K562 (cell line): ENCODE measurements around the gene ALOX5. TPM values are rescaled to one million over a fixed set of nuclear protein-coding genes. Genes with fewer than 3 reads are reported as not detected.
A peak's percentile ranks its signal among the peaks of the same experiment; 100 is the strongest.

Experiments used
- CBFA2T2 ChIP-seq: fragments of 450-650 bp; conservative IDR thresholded peaks from 2 replicates; pipeline ENCODE4 v1.6.1; 2017; ENCODE audit warnings: mild to moderate bottlenecking
- DMBX1 ChIP-seq: fragments of 250-450 bp; sonication (Bioruptor Pico); IDR thresholded peaks from 2 replicates; pipeline ENCODE4 v1.8.0; 2022; ENCODE audit warnings: inconsistent platforms, mild to moderate bottlenecking, moderate library complexity, borderline replicate concordance
- DNMT1 ChIP-seq: fragments of 450-650 bp; IDR thresholded peaks from 2 replicates; pipeline ENCODE4 v1.6.1; 2016; ENCODE audit warnings: antibody characterized with exemption, mild to moderate bottlenecking
- HMG20B ChIP-seq: fragments of 250-450 bp; sonication (Bioruptor Pico); IDR thresholded peaks from 2 replicates; pipeline ENCODE4 v1.5.0; 2021; ENCODE audit warnings: mild to moderate bottlenecking
- HNRNPH1 ChIP-seq: fragments of 200-400 bp; formaldehyde crosslinking; optimal IDR thresholded peaks from 2 replicates; pipeline ENCODE3; 2017; ENCODE audit warnings: low read depth, mild to moderate bottlenecking, low read length, moderate library complexity
- NCOA1 ChIP-seq: fragments of 450-650 bp; IDR thresholded peaks from 2 replicates; pipeline ENCODE4 v1.6.1; 2016; ENCODE audit warnings: low read depth
- NFYB ChIP-seq: IDR thresholded peaks from 2 replicates; pipeline ENCODE4 v1.6.1; 2011; ENCODE audit warnings: mild to moderate bottlenecking, moderate library complexity; ENCODE audit not compliant: insufficient read length; ENCODE audit errors: extremely low read depth
- RBM22 ChIP-seq: fragments of 200-400 bp; formaldehyde crosslinking; IDR thresholded peaks from 2 replicates; pipeline ENCODE4 v1.6.1; 2018; ENCODE audit warnings: low read length, low read depth; ENCODE audit not compliant: poor library complexity, severe bottlenecking
- RCOR1 ChIP-seq, 2 experiments: IDR thresholded peaks; 2 replicates each; pipeline ENCODE4 v1.6.1; 2012; ENCODE audit warnings: low read depth in 2 of 2, low read length in 2 of 2, borderline replicate concordance in 1 of 2, improper control_type of control experiment in 1 of 2
- SIN3B ChIP-seq: fragments of 450-650 bp; IDR thresholded peaks from 2 replicates; pipeline ENCODE4 v1.6.1; 2017; ENCODE audit warnings: low read depth, mild to moderate bottlenecking, moderate library complexity
- SNRNP70 ChIP-seq: fragments of 200-400 bp; formaldehyde crosslinking; optimal IDR thresholded peaks from 2 replicates; pipeline ENCODE3; 2017; ENCODE audit warnings: low read depth, low read length
- TAF9B ChIP-seq: fragments of 450-650 bp; IDR thresholded peaks from 2 replicates; pipeline ENCODE4 v1.6.1; 2018; ENCODE audit warnings: mild to moderate bottlenecking; ENCODE audit not compliant: partially characterized antibody
- polyA plus RNA-seq, 8 experiments: library from polyadenylated mRNA; depleted of rRNA in 4 of 8; stranded (reverse) in 5 of 8; unstranded in 3 of 8; fragments of >200 nt; fragmentation: Nextera tagmentation in 2 of 8; fragmentation: Illumina TruSeq in 1 of 8; extraction: Ambion mirVana in 2 of 8; extraction: Trizol in 1 of 8; gene quantifications; 2 replicates each; pipeline versions ENCODE4 v1.2.1 to v1.2.3, GENCODE V29; 2011 to 2014; ENCODE audit warnings: inconsistent platforms in 1 of 8, missing spikeins in 1 of 8
- total RNA-seq, 7 experiments: library from RNA; depleted of rRNA in 6 of 7; stranded (reverse); fragments of >200 nt in 6 of 7; fragmentation: Illumina TruSeq in 2 of 7; extraction: Trizol in 2 of 7; gene quantifications; 2 replicates each; pipeline versions ENCODE4 v1.2.1 to v1.2.3, GENCODE V29; 2011 to 2021; ENCODE audit warnings: low replicate concordance in 1 of 7
- TF ChIP-seq, protein P1 (sequence below), 2 experiments: fragments of 450-650 bp; IDR thresholded peaks; 2 replicates each; pipeline ENCODE4 v1.6.1; 2016
- TF ChIP-seq, protein P2 (sequence below), 3 experiments: IDR thresholded peaks in 2 of 3; conservative IDR thresholded peaks in 1 of 3; 2 replicates each; pipeline ENCODE4 v1.5.1; 2011 to 2012; ENCODE audit warnings: low read length in 3 of 3, mild to moderate bottlenecking in 3 of 3, control low read depth in 2 of 3, improper control_type of control experiment in 1 of 3, inconsistent platforms in 1 of 3, low read depth in 1 of 3, mixed read lengths in 1 of 3, moderate library complexity in 1 of 3; ENCODE audit not compliant: insufficient read depth in 2 of 3
- TF ChIP-seq, protein P3 (sequence below), 2 experiments: fragments of 200-800 bp in 1 of 2; sonication (Bioruptor generic) in 1 of 2; sonication (generic) in 1 of 2; formaldehyde crosslinking in 1 of 2; IDR thresholded peaks in 1 of 2; conservative IDR thresholded peaks in 1 of 2; 2 replicates each; pipeline versions ENCODE4 v1.5.0 to v1.6.1; 2016 to 2020; ENCODE audit warnings: missing compliant biosample characterization in 1 of 2, missing genetic modification characterization in 1 of 2, missing genetic modification reagents in 1 of 2
- TF ChIP-seq, protein P4 (sequence below): fragments of 250-450 bp; sonication (Bioruptor Pico); IDR thresholded peaks from 2 replicates; pipeline ENCODE4 v1.8.0; 2022; ENCODE audit warnings: moderate library complexity, mild to moderate bottlenecking, inconsistent platforms

Gene ALOX5
- total and polyA plus RNA-seq, 9 of the 15 experiments (the other 6 are each of a cell fraction or from before 2014, with no cell fraction given) = 0.10 to 2.4 (median 1.4) TPM

DNA sequence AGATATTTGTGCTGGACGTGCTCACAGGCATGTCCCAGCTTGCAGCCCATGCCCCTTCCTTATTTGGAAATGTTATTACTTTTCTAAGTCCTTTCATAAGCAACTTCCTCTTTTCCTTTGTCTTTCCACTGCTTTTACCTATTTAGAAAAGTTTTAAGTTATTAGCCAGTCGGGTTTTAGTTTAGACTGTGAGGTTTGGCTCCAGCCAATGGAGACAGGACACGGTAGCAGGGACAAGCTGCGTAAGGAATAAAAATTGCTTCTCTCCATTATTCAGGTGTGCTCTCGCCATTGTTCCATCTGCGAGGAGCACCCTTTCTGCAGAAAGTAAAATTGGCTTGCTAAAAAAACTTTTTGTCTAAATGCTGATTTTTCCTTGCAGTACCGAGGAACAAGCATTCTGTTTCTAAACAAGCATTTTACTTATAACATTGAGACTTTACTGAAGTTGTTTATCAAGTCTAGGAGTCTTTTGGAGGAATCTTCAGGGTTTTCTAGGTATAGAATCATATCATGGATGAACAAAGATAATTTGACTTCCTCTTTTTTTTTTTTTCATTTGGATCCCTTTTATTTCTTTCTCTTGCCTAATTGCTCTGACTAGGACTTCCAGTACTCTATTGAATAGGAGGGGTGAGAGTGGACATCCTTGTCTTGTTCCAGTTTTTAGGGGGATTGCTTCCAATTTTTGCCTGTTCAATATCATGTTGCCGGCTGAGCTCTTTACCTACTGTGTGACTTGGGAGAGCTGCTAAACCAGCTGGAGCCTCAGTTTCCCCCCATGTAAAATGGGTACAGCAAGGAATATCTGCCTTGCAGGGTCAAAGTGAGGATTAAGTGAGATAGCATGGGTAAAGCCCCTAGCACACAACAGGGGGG, 63.8 kb downstream of the ALOX5 start (continued):
- TF ChIP-seq NCOA1 (no peak), SNRNP70 (no peak), HMG20B (CRISPR knock-in tag) (no peak), RBM22 (no peak), HNRNPH1 (no peak), DNMT1 (no peak), DMBX1 (CRISPR knock-in tag) (no peak), TAF9B (no peak), CBFA2T2 (no peak), RCOR1 (IDR thresholded peaks at IDR 0.05; ENCODE audit: borderline replicate concordance in 1 of 2, low read depth in 2 of 2, low read length in 2 of 2) (peak in 1 of 2 experiments; percentile 56; a peak in 1 of 4 replicates), SIN3B (peak; percentile 29; the same call in 1 of the 2 replicates), NFYB (no peak)
- TF ChIP-seq, protein P1, sequence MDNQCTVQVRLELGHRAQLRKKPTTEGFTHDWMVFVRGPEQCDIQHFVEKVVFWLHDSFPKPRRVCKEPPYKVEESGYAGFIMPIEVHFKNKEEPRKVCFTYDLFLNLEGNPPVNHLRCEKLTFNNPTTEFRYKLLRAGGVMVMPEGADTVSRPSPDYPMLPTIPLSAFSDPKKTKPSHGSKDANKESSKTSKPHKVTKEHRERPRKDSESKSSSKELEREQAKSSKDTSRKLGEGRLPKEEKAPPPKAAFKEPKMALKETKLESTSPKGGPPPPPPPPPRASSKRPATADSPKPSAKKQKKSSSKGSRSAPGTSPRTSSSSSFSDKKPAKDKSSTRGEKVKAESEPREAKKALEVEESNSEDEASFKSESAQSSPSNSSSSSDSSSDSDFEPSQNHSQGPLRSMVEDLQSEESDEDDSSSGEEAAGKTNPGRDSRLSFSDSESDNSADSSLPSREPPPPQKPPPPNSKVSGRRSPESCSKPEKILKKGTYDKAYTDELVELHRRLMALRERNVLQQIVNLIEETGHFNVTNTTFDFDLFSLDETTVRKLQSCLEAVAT (IDR thresholded peaks at IDR 0.05) = 0 out of 4 replicates have a peak, but pooled peaks of 1 of the 2 experiments have one; percentile 20
- TF ChIP-seq, protein P2, sequence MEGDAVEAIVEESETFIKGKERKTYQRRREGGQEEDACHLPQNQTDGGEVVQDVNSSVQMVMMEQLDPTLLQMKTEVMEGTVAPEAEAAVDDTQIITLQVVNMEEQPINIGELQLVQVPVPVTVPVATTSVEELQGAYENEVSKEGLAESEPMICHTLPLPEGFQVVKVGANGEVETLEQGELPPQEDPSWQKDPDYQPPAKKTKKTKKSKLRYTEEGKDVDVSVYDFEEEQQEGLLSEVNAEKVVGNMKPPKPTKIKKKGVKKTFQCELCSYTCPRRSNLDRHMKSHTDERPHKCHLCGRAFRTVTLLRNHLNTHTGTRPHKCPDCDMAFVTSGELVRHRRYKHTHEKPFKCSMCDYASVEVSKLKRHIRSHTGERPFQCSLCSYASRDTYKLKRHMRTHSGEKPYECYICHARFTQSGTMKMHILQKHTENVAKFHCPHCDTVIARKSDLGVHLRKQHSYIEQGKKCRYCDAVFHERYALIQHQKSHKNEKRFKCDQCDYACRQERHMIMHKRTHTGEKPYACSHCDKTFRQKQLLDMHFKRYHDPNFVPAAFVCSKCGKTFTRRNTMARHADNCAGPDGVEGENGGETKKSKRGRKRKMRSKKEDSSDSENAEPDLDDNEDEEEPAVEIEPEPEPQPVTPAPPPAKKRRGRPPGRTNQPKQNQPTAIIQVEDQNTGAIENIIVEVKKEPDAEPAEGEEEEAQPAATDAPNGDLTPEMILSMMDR (IDR thresholded peaks at IDR 0.05 in 2 of 3, conservative IDR thresholded peaks at IDR 0.05 in 1 of 3; ENCODE audit: insufficient read depth in 2 of 3, low read depth in 1 of 3, low read length in 3 of 3) = no peak
- TF ChIP-seq, protein P3, sequence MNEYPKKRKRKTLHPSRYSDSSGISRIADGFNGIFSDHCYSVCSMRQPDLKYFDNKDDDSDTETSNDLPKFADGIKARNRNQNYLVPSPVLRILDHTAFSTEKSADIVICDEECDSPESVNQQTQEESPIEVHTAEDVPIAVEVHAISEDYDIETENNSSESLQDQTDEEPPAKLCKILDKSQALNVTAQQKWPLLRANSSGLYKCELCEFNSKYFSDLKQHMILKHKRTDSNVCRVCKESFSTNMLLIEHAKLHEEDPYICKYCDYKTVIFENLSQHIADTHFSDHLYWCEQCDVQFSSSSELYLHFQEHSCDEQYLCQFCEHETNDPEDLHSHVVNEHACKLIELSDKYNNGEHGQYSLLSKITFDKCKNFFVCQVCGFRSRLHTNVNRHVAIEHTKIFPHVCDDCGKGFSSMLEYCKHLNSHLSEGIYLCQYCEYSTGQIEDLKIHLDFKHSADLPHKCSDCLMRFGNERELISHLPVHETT (CRISPR knock-in tag; conservative IDR thresholded peaks at IDR 0.05 in 1 of 2, IDR thresholded peaks at IDR 0.05 in 1 of 2) = peak in 1 of 2 experiments; percentile 53; a peak in 1 of 4 replicates
- TF ChIP-seq, protein P4, sequence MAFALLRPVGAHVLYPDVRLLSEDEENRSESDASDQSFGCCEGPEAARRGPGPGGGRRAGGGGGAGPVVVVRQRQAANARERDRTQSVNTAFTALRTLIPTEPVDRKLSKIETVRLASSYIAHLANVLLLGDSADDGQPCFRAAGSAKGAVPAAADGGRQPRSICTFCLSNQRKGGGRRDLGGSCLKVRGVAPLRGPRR (CRISPR knock-in tag) = no peak
